Activated T-cell treated with anti-CD3 and anti-CD28 coated beads, Interleukin-2, amount 50 U/mL, for 48 hours (primary cell): ENCODE results near the gene LAMA3.

ENCODE experiments used
- DNase-seq, 2 experiments: peaks; one replicate each; pipeline ENCODE4 v3.0.0-alpha.2; 2020

Gene LAMA3

DNA sequence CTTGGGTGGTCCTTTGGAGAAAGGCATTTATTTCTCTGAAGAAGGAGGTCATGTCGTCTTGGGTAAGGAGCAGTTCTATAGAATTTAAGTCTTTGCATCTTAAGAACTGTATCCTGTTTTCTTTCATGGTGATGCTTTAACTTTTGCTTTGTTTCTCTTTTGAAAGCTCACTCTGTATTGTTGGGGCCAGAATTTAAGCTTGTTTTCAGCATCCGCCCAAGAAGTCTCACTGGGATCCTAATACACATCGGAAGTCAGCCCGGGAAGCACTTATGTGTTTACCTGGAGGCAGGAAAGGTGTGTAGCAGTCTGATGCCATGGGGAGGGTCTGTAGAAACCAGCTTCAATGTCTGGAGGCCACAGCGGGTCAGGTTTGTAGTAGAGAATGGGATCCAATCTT is 260.6 kb downstream of the LAMA3 start:
- DNase-seq = no peak

DNA sequence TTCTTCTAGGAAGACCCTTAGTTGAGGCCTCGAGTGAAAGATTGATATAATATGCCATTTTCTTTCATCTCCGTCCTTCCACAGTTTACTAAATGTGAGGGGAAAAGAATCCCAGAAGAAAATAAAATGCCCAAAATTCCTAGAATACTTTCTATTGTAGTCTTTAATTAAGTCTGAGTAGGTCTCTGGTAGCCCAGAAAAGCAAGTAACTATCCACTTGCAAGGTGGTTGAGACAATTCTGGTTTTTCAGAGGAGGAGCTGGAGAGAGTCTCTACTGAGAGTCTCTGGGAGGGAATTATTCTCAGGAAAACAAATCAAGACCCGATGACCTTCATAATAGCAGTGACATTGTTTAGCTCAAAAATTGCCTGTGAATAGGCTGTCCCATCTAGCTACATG is 261.4 kb downstream of the LAMA3 start:
- no peak for DNase-seq

GRCh38 chr18:23951206-23951605 is 262.0 kb downstream of the LAMA3 start:
- no peak for DNase-seq

GRCh38 chr18:23953984-23954383 is 264.7 kb downstream of the LAMA3 start:
- DNase-seq = no peak

GRCh38 chr18:23956483-23956882 is 267.2 kb downstream of the LAMA3 start:
- no peak for DNase-seq

DNA sequence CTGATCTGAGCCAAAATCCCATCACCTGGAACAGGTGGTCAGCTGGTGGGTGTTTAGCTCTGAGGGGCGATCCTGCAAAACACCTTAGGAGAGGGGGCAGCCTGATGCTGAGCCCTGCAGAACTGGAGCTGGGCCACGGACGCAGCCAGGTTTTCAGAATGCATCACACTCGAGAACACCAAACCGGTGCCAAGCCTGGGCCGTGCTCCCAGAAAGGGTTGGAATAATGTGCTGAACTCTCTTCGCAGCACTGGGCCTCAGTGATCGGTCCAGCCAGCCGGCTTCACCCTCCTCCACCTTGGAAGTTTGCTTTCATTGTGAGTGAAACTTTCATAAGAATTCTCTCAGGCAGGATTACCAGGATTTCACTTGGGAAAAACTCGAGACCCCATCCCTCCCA is 268.8 kb downstream of the LAMA3 start:
- DNase-seq = no peak

- DNase-seq = no peak
Measured at GRCh38 chr18:23963443-23964165, 274.4 kb downstream of the LAMA3 start.

DNA sequence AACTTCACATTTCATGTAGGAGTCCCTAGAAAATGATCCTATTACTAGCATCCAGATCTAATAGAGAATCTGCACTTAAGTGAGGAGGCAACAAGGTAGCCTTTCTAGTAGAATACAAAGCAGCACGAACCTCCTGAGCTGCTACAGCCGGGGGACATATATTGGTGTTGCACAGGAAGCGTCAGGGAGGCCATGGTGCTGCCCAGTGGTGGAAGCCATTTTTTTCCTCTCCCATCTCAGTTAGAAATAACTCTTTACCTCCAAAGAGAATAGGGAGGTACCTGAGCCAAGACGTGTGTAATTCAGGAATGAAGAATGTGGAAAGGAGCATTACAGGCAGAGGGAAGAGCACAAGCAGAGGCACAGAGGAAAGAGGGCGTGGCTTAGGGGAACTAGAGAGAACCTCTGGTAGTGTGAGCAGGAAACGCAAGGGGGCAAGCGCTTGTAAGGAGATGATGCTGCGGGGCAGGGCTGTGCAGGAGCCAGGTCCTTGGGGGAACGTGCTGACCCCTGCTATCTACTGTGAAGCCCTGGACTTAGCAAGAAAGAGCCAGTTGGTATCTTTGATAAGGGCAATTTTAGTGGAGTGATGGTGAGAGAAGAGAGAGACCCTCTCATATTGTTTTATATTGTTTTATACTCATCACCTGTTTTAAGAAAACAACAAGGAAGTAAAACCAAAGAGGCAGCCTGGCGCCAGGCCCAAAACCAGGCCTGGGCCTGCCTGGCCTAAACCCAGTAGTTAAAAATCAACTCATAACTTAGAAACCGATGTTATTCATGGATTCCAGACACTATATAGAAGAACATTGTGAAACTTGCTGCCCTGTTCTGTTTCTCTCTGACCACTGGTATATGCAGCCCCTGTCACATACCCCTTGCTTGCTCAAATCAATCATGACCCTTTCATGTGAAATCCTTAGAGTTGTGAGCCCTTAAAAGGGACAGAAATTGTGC is 275.3 kb downstream of the LAMA3 start:
- DNase-seq = peak; percentile 61 to 68

DNA sequence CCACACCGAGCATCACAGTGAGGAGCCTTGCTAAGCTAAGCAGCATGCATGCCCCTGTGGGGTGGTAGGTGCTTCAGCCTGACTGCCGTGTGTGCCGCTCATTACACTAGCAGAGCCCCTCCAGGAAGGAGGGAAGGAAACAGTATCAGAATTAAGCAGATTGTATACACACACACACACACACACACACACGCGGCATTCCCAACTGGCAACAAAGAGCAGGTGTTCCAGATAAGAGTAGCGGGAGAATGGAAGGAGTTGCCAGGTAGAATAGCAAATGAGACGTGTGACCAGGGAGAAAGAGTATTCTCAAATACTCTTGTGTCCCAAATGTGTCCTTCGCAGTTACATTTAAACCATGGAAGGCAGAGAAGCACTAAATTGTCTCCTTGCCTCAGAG is 277.7 kb downstream of the LAMA3 start:
- no peak for DNase-seq

DNA sequence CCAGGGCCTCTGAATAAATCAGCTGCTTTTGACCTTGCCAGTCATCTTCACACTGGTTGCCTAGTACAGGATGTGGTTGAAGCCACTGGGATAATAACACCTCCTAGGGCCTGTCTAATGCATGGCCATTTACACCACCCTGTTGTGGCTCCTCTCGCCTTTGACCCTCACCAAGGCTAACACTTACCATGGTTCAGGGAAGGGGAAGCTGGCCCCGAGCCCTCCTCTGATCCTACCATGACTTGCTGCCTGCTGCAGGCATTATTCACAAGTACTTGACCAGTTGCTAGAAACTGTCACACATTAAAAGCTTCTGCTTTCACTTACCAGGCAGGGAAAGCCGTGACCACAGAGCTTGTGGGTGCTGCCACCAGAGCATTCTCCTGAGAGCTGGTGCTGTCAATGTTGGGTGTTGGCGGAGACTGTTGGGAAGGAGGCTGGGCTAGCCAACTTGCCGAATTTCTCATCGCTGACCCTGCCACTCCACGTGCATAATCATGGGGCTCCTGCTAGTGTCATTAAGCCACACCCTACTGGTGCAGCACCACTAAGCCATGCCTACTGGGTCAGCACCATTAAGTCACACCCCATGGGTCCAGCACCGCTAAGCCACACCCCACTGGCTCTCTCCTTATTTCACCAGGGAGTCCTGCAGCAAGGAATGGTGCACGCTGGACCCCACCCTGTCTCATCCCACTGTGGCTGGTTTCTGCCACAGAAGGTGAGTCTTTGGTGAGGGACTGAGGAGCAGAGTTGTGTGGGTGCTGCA is 278.3 kb downstream of the LAMA3 start:
- peak; percentile 48 to 51 for DNase-seq

GRCh38 chr18:23968638-23969604 is 279.7 kb downstream of the LAMA3 start:
- DNase-seq = no peak

GRCh38 chr18:23969664-23970063 is 280.4 kb downstream of the LAMA3 start:
- no peak for DNase-seq

- DNase-seq = peak; percentile 60
Measured at GRCh38 chr18:23970161-23971096, 281.2 kb downstream of the LAMA3 start.

GRCh38 chr18:23971097-23971440 is 281.8 kb downstream of the LAMA3 start:
- no peak for DNase-seq

DNA sequence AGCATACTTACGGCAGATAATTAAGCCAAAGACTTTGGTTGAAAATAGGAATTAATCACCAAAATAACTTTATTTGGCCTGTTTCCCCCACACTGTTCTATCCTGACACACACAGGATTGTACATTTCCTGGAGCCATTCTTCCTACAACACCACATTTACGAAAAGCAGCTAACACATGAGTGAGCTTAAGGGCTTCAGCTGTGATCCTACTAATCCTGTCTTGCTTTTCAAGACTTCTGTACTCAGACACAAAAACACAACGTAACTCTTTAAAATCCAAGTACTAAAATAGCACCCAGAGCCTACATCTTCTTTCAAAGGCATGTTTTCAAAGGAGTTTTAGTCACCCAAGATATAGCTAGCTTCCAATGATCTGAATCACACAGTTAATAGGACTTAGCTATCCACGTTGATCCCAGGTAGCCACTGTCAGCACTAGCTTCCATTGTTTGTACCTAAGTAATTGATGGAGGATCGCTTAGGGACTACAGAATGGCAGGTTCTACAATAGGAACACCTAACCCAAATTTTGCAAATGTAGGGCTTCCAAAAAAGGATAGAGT is 282.5 kb downstream of the LAMA3 start:
- no peak for DNase-seq

- DNase-seq = peak; percentile 37 to 45
Measured at GRCh38 chr18:23972453-23972852, 283.2 kb downstream of the LAMA3 start.

GRCh38 chr18:23977103-23977502 is 287.9 kb downstream of the LAMA3 start:
- DNase-seq = no peak

DNA sequence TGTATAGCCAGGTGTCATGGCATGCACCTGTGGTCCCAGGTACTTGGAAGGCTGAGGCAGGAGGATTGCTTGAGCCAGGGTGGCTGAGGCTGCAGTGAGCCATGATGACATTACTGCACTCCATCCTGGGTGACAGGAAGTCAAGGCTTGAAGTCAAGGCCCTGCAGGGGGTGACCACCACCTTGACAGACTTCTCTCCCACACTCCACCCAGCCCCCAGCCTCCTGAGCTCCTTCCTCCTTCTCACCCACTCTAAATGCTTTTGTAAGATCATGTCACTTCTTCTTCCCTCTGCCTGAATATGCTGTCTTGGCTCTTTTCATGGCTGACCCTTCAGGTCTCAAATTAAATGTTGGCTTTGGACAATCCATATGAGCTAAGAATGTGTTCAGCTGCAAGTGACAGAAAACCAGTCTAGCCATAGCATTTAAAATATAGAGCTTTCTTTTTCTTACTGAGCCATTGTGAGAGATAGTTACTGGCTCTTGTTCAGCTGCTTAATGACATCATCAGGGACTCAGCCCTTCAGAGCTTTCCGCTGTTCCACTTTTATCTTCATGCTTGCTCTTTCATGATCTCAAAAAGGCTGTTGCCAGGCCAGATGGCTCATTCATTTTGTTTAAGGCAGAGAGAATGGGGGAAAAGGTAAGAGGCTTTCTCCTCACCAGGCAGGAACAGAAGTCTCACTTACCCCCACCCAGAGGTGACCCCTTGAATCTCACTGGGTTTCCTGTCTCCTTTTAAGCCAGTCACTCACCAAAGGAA is 288.6 kb downstream of the LAMA3 start:
- no peak for DNase-seq

- no peak for DNase-seq
Measured at GRCh38 chr18:23981369-23981980, 292.2 kb downstream of the LAMA3 start.
